Fibroblast of lung (primary cell): ENCODE results near the gene JMY. TPM values are rescaled to one million over a fixed set of nuclear protein-coding genes. Genes with fewer than 3 reads are reported as not detected.

ENCODE experiments used
- DNase-seq, 2 donors: peaks; one replicate each; pipeline versions ENCODE4 v3.0.0 to v3.0.0-alpha.2; 2010; ENCODE audit warnings: low read depth in 2 of 2
- H2AFZ ChIP-seq: 2 replicates; pipeline ENCODE4 v1.5.1; 2012; ENCODE audit warnings: low read length, control low read depth, inconsistent platforms
- H3K27ac ChIP-seq: 2 replicates; pipeline ENCODE4 v1.5.1; 2011; ENCODE audit warnings: low read length, control low read depth; ENCODE audit not compliant: insufficient read depth
- H3K27me3 ChIP-seq: 2 replicates; pipeline ENCODE4 v1.5.1; 2011; ENCODE audit warnings: mild to moderate bottlenecking, low read length; ENCODE audit not compliant: control insufficient read depth, insufficient read depth
- H3K36me3 ChIP-seq: 2 replicates; pipeline ENCODE4 v1.5.1; 2011; ENCODE audit warnings: low read length; ENCODE audit not compliant: control insufficient read depth, insufficient read depth
- H3K4me1 ChIP-seq: 2 replicates; pipeline ENCODE4 v1.5.1; 2011; ENCODE audit warnings: low read length; ENCODE audit not compliant: control insufficient read depth, insufficient read depth; ENCODE audit errors: extremely low read depth
- H3K4me2 ChIP-seq: 2 replicates; pipeline ENCODE4 v1.5.1; 2011; ENCODE audit warnings: low read length, control low read depth; ENCODE audit not compliant: insufficient read depth; ENCODE audit errors: extremely low read depth
- H3K4me3 ChIP-seq, 4 experiments: fragments of 200-600 bp in 1 of 4; sonication (generic) in 1 of 4; replicated peaks in 1 of 4; 2 replicates each; pipeline ENCODE4 v1.5.1; 2011 to 2016; ENCODE audit warnings: low read length in 4 of 4, low read depth in 3 of 4, mild to moderate bottlenecking in 3 of 4, control low read depth in 2 of 4, inconsistent platforms in 1 of 4, mixed read lengths in 1 of 4; ENCODE audit not compliant: insufficient read depth in 1 of 4; ENCODE audit errors: control extremely low read depth in 1 of 4
- H3K79me2 ChIP-seq: 2 replicates; pipeline ENCODE4 v1.5.1; 2012; ENCODE audit warnings: mild to moderate bottlenecking, low read length, inconsistent platforms; ENCODE audit not compliant: control insufficient read depth, insufficient read depth
- H3K9ac ChIP-seq: 2 replicates; pipeline ENCODE4 v1.5.1; 2011; ENCODE audit warnings: mild to moderate bottlenecking, low read length, control low read depth; ENCODE audit not compliant: insufficient read depth
- H3K9me3 ChIP-seq: 2 replicates; pipeline ENCODE4 v1.5.1; 2012; ENCODE audit warnings: low read depth, low read length; ENCODE audit not compliant: control insufficient read depth, insufficient read depth
- H4K20me1 ChIP-seq: 2 replicates; pipeline ENCODE4 v1.5.1; 2011; ENCODE audit warnings: low read length; ENCODE audit not compliant: control insufficient read depth, insufficient read depth; ENCODE audit errors: extremely low read depth
- EZH2 ChIP-seq: IDR thresholded peaks from 2 replicates; pipeline ENCODE4 v1.5.1; 2012; ENCODE audit warnings: low read length, control low read depth, mild to moderate bottlenecking; ENCODE audit errors: missing control alignments
- polyA plus RNA-seq, 2 donors: library from polyadenylated mRNA; depleted of rRNA in 1 of 2; stranded (reverse) in 1 of 2; unstranded in 1 of 2; fragments of >200 nt; gene quantifications; 2 replicates each; pipeline ENCODE4 v1.2.1, GENCODE V29; 2011 to 2012; ENCODE audit warnings: missing spikeins in 1 of 2
- total RNA-seq: library from RNA; depleted of rRNA; stranded (reverse); fragments of >200 nt; gene quantifications from 2 replicates; pipeline ENCODE4 v1.2.1, GENCODE V29; 2014
- TF ChIP-seq, protein P1 (sequence below), 2 donors: IDR thresholded peaks in 1 of 2; conservative IDR thresholded peaks in 1 of 2; 1 replicate in 1 of 2; 2 replicates in 1 of 2; pipeline ENCODE4 v1.5.1; 2011 to 2012; ENCODE audit warnings: low read length in 2 of 2, control low read depth in 1 of 2, inconsistent platforms in 1 of 2, low read depth in 1 of 2, mild to moderate bottlenecking in 1 of 2

JMY gene
- total and polyA plus RNA-seq, 2 donors (not counting 1 experiment from before 2014, with no cell fraction given), result 4.1 to 27.2 TPM

- Histone ChIP-seq H2AFZ (no peak overlapping the region), H3K4me3 (no peak overlapping the region), H3K79me2 (no peaks in the 10 kb centered on the region), H3K36me3 (no peaks in the 10 kb centered on the region), H3K9ac (no peak overlapping the region), H3K9me3 (no peaks in the 10 kb centered on the region), H4K20me1 (no peaks in the 10 kb centered on the region), H3K4me1 (no peaks in the 10 kb centered on the region), H3K4me2 (no peak overlapping the region), H3K27me3 (no peaks in the 10 kb centered on the region), H3K27ac (no peak overlapping the region)
- TF ChIP-seq EZH2, result no peak
- TF ChIP-seq, protein P1, sequence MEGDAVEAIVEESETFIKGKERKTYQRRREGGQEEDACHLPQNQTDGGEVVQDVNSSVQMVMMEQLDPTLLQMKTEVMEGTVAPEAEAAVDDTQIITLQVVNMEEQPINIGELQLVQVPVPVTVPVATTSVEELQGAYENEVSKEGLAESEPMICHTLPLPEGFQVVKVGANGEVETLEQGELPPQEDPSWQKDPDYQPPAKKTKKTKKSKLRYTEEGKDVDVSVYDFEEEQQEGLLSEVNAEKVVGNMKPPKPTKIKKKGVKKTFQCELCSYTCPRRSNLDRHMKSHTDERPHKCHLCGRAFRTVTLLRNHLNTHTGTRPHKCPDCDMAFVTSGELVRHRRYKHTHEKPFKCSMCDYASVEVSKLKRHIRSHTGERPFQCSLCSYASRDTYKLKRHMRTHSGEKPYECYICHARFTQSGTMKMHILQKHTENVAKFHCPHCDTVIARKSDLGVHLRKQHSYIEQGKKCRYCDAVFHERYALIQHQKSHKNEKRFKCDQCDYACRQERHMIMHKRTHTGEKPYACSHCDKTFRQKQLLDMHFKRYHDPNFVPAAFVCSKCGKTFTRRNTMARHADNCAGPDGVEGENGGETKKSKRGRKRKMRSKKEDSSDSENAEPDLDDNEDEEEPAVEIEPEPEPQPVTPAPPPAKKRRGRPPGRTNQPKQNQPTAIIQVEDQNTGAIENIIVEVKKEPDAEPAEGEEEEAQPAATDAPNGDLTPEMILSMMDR (conservative IDR thresholded peaks at IDR 0.05 in 1 of 2, IDR thresholded peaks at IDR 0.05 in 1 of 2; ENCODE audit: low read depth in 1 of 2, low read length in 2 of 2), result no peak
- no peak for DNase-seq
These were observed 52.0 kb downstream of the JMY start for GRCh38 chr5:79287907-79288306.

DNA sequence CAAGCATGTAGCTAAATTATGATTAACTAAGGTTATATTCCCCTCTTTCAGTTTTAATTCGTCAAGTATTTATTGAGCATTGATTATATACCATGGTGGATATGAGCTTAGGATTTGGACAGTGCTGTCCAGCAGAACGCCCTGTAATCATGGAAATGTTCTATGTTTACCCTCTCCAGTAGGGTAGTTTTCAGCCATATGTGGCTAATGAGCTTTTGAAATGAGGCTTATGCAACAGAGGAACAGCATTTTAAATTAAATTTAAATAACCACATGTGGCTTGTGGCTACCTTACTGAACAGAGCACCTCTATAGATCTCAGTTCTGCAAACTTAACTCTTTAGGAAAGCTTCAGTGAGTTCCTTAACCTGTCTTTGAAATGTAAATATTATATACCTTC, 59.1 kb downstream of the JMY start:
- Histone ChIP-seq H3K27me3 (no peaks in the 10 kb centered on the region), H2AFZ (no peak overlapping the region), H3K79me2 (no peaks in the 10 kb centered on the region), H3K36me3 (no peaks in the 10 kb centered on the region), H3K9me3 (no peaks in the 10 kb centered on the region), H3K4me1 (no peaks in the 10 kb centered on the region), H3K4me2 (no peak overlapping the region), H3K9ac (no peak overlapping the region), H3K27ac (no peak overlapping the region), H4K20me1 (no peaks in the 10 kb centered on the region), H3K4me3 (no peak overlapping the region)
- no peak for DNase-seq
- TF ChIP-seq, protein P1 (conservative IDR thresholded peaks at IDR 0.05 in 1 of 2, IDR thresholded peaks at IDR 0.05 in 1 of 2; ENCODE audit: low read depth in 1 of 2, low read length in 2 of 2), result no peak
- TF ChIP-seq EZH2, result no peak

DNA sequence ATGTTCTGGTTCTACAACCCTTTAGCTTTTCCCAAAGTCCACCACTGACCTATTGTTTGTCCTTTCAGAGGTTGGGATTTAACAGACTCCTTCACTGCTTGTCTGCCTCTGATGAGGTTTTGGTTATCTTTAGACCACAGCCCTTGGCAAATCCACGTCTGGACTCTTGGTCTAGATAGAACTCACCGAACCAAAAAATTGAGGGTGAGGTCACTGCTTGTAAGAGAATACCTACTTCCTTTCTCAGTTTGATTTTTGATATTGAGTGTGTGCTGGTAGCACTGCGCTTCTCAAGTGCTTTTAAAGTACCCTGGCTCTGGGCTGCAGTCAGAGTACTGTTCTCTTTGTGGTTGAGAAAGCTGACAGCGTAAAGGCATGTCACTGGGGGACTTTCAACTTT, 61.7 kb downstream of the JMY start:
- no peaks in the 10 kb centered on the region for H3K4me1 ChIP-seq
- H3K4me2 ChIP-seq, result no peak overlapping the region
- H3K4me3 ChIP-seq, result no peak overlapping the region
- no peak overlapping the region for H3K27ac ChIP-seq
- no peaks in the 10 kb centered on the region for H3K79me2 ChIP-seq
- H4K20me1 ChIP-seq, result no peaks in the 10 kb centered on the region
- H3K27me3 ChIP-seq, result no peaks in the 10 kb centered on the region
- H3K9me3 ChIP-seq, result no peaks in the 10 kb centered on the region
- no peak for TF ChIP-seq EZH2
- TF ChIP-seq, protein P1 (conservative IDR thresholded peaks at IDR 0.05 in 1 of 2, IDR thresholded peaks at IDR 0.05 in 1 of 2; ENCODE audit: low read depth in 1 of 2, low read length in 2 of 2), result no peak
- peak in 1 of 2 donors; percentile 80 for DNase-seq
- H3K9ac ChIP-seq, result no peak overlapping the region
- no peaks in the 10 kb centered on the region for H3K36me3 ChIP-seq
- H2AFZ ChIP-seq, result no peak overlapping the region
